Glomerular visceral epithelial cell (primary cell): ENCODE data around the gene VPS72.

Experiments
- DNase-seq: peaks from one replicate; pipeline ENCODE4 v3.0.0-alpha.2; 2016; ENCODE audit errors: extremely low spot score

The VPS72 gene

GRCh38 chr1:151145304-151146071 lies 44.5 kb downstream of the VPS72 start:
- no peak for DNase-seq

GRCh38 chr1:151144474-151145303 lies 45.3 kb downstream of the VPS72 start:
- no peak for DNase-seq

GRCh38 chr1:151143986-151144385 lies 46.0 kb downstream of the VPS72 start:
- DNase-seq, result no peak

- DNase-seq, result no peak
Observed at GRCh38 chr1:151143057-151143435, 47.0 kb downstream of the VPS72 start.

DNA sequence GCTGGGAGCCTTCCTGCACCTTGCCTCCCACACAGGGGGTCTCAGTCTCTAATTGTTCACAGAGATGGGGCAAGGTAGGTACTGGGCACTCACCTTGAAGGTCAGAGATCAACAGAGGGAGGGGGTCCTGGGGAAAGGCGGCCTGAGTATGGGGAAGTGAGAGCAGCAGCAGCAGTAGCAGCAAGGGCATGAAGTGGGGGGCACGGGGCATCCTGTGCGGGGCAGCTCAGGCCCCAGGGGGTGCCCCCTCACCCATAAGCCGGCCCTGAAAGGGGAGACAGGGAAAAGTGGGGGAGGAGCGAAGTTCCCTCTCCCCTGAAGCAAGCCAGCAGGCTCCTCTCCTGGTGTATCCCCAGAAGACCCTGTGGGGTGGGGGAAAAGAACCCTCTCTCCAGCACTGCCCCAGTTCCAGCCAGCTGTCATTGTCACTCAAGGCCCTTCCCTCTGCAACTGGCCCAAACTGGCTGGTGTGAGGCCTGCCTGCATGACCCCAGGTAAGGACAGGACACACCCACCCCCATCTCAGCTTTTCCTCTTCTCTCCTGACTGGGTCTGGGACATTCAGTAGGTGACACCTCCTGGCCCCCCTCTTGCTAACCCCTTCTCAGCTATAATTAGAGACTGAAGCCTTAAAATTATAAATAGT lies 47.5 kb downstream of the VPS72 start:
- no peak for DNase-seq

DNA sequence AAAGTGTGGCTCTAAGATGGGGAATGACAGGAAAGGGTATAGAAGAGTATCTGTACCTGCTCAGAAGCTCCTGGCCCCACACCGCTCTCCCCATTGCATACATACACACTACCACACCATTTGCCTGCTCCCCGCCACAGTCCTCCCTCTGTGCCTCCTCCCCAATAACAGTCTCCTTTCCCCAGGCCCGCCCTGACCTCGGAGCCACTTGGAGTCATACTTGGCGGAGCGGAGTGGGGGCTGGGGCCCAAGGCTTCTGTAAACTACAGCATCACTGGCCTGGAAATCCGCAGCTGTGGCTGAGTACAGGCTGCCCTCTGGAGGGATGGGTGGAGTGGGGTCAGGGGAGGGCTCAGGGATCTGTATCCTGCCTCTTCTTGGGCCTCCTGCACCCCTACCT lies 52.2 kb downstream of the VPS72 start:
- no peak for DNase-seq

DNA sequence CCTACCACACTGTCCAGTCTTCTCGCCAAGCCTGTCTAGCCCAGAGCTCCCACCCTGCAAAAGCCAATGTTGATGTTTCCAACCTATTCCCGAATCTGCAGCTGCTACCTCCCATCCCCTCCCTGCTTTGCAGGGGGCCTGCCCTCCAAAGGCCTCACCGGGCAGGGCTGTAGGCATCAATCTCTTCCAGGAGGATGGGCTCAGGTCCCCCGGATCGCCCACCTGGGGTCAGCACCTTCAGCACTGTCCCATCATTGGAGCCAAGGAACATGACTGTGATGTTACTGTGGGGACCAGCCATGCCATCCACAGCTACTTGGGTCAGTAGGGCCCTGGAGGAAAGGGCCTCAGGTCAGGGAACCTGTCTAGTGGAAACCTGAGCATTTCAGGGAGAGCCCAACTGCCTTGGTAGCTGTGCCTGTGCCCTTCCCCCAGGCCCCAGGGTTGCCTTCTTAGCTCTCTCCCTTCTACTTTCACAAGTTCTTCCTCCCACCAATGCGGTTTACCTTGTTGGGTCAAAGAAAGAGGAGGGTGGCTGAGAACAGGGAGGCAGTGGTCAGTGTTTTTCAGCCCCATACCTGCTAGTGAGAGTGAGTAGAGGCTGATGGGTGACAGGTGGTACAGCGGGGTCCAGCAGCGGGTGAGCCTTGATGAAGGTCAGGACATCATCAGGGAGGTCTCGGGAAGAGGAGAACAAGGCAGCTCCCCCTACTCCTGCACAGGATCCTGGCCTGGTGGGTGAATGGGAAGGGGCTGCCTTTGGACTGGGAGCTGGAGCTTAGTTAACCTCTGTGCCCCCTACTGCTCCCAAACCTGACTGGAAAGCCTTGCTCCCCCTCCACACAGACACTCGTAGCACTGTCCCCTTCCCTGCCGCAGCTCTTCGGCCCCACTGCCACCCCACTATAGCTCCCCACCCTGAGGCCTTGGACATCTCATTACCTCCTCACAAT lies 54.3 kb downstream of the VPS72 start:
- DNase-seq, result no peak

- no peak for DNase-seq
Observed at GRCh38 chr1:151134991-151135390, 55.0 kb downstream of the VPS72 start.

- DNase-seq, result no peak
Observed at GRCh38 chr1:151134396-151134795, 55.6 kb downstream of the VPS72 start.

DNA sequence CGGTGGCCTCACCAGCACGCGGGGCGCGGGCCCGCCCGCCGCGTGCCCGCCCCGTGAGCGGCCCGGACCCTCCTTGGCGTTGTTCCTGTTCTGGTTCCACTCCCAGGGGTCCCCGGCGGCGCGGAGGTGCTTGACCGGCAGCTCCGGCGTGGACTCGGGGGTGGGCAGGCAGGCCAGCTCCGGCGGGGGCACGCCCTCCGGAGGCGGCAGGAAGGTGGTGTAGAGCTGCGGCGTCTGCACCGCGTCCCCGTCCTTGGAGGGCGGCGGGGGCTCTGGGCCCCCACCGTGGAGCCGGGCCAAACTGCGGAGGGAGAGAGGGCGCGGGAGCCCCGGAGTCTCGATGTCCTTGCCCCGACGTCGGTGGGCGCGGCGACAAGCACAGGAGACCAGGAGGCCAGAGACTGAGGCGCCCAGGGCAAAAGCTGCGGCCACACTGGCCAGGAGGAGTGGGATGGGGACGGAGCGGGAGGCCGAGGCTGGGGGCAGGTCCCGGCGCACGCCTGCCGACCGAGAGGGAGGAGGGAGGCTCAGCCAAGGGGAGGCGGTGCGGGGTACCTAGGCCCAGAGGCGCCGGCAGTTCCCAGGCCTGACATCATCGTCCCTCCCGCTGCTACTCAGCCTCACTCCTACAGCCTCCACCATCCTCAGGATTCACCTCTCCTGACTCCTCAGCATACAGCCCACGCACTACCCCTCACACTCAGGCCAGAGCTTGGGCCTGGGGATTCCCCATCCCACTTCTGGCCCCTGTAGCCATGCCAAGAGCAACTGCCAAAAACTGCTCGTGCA lies 56.8 kb downstream of the VPS72 start:
- no peak for DNase-seq

- DNase-seq, result no peak
Observed at GRCh38 chr1:151132335-151133017, 57.5 kb downstream of the VPS72 start.

DNA sequence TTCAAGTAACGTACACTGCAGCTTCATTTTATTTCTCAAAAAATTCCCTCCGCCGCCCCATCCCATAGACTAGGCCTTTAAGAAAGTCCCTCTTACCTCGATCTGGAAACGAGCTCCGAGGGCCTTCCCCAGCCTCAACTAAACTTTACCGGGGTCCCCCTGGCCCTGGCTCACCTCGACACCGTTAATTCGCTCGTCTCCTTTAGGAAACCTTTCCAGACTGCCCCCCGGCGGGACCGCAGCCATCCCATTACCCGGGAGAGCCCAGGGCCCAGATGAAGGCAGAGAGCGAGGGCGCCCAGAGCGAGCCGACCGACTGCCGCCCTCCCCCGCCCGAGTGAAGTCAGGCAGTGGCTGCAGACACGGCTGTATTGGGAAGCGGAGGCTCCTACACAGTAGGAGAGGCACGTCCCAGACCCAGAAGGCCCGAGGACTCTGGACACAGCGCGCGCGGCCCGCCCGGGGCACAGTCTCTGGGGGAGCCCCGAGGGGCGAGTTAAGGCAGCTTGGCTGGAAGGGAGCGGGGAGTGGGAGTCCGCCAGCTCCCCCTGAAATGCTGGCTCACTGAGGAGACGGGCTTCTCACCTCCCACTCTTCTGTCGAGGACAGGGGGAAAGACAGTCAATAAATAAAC lies 58.2 kb downstream of the VPS72 start:
- no peak for DNase-seq

DNA sequence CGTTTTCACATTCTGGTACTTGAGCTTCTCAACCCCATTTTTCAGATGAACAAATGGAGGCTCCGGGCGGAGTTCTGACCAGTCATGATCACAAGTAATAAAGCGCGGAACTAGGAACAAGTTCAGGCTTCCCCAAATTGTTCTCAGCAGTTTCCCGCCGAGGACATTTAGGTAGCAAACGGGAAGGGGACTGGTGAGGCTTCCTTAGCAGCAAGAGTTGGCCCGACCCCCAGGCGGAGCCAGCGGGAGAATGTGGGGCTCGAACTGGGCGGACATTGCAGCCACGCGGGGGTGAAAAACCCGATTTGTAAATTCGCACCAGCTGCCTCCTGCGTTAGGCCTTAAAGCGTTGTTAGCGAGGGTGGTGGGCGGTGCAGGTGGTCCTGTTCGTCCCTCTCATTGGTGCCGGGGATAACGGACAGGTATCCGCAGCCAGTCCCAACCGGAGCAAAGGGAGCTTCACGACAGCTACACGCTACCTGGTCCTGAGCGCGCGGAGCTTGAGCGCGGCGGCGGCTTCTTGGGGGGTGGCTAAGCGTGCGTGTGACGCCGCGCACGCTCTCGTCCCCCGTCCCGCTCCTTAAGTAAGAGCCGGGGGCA lies 58.9 kb downstream of the VPS72 start:
- DNase-seq, result no peak

- no peak for DNase-seq
Observed at GRCh38 chr1:151128800-151129199, 61.2 kb downstream of the VPS72 start.
